Measurements from ENCODE around the gene REC8.
"Not testable (repeated sequence)": the region's sequence is repeated elsewhere in the genome, so short reads cannot be mapped to it uniquely, and the experiment has no call there.

Gene REC8

GRCh38 chr14:24204163-24205146 is 32.6 kb downstream of the REC8 start:
- no peak for DNase-seq (ENCODE audit: low spot score)

DNA sequence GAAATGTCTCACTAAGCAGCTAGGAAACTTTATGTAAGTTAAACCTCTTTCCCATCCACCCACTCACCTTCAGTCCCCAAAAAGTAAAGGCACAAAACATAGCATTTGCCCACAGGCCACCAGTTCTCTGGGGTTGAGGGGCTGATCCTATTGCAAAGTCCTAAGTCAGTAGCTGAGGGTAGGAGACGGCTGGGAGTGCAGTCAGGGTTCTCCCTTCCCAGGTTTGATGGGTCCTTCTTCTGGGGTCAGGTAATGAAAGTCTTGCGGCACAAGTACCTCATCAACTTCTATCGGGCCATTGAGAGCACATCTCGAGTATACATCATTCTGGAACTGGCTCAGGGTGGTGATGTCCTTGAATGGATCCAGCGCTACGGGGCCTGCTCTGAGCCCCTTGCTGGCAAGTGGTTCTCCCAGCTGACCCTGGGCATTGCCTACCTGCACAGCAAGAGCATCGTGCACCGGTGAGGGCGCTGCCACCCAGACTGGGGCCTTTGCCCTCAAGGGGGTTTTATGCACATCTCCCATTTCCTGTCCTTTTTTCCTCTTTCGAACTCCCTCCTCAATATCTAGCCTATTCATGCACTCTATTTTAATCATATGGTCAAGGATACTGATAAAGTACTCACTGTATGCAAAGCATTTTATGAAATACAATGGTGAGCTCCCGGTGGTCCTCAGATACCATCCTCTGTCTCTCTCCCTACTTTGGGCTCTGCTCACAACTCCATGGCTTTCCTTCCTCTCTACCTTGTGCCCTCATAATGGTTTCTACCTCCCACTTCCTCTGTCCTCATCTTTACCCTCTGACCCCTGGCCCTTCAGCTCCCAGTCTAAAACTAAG is 34.6 kb downstream of the REC8 start:
- no peak for DNase-seq (ENCODE audit: low spot score)

DNA sequence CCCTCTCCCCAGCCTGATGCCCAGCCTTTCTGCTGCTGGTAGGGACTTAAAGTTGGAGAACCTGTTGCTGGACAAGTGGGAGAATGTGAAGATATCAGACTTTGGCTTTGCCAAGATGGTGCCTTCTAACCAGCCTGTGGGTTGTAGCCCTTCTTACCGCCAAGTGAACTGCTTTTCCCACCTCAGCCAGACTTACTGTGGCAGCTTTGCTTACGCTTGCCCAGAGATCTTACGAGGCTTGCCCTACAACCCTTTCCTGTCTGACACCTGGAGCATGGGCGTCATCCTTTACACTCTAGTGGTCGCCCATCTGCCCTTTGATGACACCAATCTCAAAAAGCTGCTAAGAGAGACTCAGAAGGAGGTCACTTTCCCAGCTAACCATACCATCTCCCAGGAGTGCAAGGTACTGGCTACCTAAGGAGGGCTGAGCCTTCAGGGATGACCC is 35.2 kb downstream of the REC8 start:
- DNase-seq (ENCODE audit: low spot score): no peak

DNA sequence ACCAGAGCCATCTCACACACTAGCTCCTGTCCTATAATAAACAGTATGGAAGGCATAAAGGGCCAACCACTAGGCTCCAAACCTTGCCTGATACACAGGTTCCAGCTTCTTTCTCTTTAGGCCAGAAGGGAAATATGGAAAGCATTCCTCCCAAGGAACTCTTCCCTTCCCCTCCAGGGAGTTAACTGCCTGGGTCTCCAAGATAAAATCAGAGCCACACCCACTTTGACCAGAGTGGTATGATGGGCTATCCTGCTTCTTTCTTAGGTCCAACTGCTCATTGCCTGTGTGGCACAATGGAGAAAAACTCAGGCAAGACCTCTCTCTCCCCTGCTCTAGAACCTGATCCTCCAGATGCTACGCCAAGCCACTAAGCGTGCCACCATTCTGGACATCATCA is 35.7 kb downstream of the REC8 start:
- no peak for DNase-seq (ENCODE audit: low spot score)

- DNase-seq (ENCODE audit: low spot score): no peak
These were observed 39.4 kb downstream of the REC8 start for GRCh38 chr14:24211311-24211710.

- peak; percentile 98 for DNase-seq (ENCODE audit: low spot score)
These were observed 41.3 kb downstream of the REC8 start, which contains the start of gene CHMP4A for GRCh38 chr14:24212924-24213865. CHMP4A (minus strand) TSS chr14:24213488; CDS start chr14:24213439, 49 bp downstream.

- DNase-seq (ENCODE audit: low spot score): no peak
These were observed 42.2 kb downstream of the REC8 start for GRCh38 chr14:24213866-24214662.

- peak; percentile 95 for DNase-seq (ENCODE audit: low spot score)
These were observed 43.8 kb downstream of the REC8 start, which contains the start of gene MDP1 for GRCh38 chr14:24215495-24216344. MDP1 (minus strand) TSS chr14:24216066; CDS start chr14:24215955, 111 bp downstream.

DNA sequence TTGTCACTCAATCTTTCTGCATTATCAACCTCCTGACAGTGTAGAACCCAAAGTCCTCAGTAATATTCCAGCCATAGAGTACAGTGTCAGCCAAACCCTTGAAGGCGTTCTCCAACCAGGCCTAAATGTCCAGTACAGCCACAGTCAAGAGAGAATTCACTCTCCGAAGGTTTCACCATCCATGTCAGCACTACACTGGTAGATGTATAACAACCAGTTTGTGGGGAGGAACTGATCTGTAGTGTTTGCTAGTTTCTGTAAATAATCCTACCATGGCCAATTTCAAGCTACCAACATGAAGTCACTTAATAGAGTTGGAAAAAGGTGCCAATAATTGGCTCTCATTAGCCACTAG is 44.4 kb downstream of the REC8 start:
- no peak for DNase-seq (ENCODE audit: low spot score)

GRCh38 chr14:24216876-24217275 is 45.0 kb downstream of the REC8 start:
- not testable (repeated sequence) for DNase-seq (ENCODE audit: low spot score)

- no peak for DNase-seq (ENCODE audit: low spot score)
These were observed 47.2 kb downstream of the REC8 start for GRCh38 chr14:24219080-24219479.

DNA sequence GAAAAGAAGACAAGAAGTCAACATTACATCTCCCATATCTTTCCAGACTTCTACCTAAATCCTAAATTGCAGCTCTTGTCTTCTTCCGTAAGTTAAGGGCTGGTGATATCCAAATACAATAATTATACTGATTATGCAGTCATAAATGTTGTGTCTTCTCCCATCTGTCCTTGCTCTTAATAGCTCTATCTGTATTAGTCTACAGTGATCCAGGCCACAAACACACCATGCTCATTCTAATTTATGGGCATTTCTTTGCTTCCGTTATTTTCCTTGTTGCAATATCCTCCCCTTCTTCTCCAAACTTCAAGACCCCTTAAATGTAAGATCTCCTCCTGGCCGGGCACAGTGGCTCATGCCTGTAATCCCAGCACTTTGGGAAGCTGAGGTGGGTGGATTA is 47.6 kb downstream of the REC8 start:
- DNase-seq (ENCODE audit: low spot score): no peak

DNA sequence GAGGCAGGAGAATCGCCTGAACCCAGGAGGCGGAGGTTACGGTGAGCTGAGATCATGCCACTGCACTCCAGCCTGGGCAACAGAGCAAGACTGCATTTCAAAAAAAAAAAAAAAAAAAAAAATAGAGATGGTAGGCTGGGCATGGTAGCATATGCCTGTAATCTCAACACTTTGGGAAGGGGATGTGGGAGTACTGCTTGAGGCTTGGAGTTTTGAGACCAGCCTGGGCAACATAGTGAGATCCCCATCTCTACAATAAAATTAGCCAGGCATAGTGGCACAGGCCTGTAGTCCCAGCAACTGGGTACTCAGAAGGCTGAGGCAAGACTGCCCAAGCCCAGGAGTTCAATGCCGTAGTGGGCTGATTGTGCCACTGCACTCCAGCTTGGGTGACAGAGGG is 51.1 kb downstream of the REC8 start:
- DNase-seq (ENCODE audit: low spot score): not testable (repeated sequence)

GRCh38 chr14:24224618-24225071 is 52.8 kb downstream of the REC8 start:
- DNase-seq (ENCODE audit: low spot score): no peak

DNA sequence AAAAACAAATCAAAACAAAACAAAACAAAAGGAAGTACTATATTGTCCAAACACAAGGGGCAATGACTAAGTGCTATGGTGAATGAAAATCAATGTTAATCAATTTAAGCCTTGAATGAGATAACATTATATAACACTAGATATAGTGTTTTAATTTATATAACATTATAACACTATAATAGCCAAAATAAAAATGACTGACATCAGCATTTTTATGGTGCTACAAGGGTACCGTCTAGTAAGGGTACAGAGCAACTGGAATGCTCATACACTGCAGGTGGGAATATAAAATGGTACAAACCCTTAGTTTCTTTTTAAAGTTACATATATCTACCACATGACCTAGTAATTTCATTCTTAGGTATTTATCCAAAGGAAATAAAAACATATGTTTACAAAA is 54.6 kb downstream of the REC8 start:
- DNase-seq (ENCODE audit: low spot score): no peak

DNA sequence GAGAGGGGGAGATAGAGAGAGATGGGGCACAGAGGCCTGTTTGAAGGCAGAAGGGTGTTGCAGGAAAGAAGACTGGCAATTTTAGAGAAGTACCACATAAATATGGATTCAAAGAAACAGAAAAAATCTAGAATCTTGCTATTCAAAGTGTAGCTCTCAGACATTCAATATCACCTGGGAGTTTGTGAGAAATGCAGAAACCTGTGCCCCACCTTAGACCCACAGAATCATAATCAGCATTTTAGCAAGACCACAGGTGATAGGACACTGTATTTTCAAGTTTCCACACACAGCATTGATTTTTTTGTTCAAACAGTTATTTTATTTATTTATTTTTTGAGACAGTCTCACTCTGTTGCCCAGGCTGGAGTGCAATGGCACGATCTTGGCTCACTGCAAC is 57.0 kb downstream of the REC8 start:
- no peak for DNase-seq (ENCODE audit: low spot score)

Data from COLO829 (cell line).